ENCODE data around the gene GGT1.
"Not testable (repeated sequence)": the region's sequence is repeated elsewhere in the genome, so short reads cannot be mapped to it uniquely, and the experiment has no call there.

The GGT1 gene

DNA sequence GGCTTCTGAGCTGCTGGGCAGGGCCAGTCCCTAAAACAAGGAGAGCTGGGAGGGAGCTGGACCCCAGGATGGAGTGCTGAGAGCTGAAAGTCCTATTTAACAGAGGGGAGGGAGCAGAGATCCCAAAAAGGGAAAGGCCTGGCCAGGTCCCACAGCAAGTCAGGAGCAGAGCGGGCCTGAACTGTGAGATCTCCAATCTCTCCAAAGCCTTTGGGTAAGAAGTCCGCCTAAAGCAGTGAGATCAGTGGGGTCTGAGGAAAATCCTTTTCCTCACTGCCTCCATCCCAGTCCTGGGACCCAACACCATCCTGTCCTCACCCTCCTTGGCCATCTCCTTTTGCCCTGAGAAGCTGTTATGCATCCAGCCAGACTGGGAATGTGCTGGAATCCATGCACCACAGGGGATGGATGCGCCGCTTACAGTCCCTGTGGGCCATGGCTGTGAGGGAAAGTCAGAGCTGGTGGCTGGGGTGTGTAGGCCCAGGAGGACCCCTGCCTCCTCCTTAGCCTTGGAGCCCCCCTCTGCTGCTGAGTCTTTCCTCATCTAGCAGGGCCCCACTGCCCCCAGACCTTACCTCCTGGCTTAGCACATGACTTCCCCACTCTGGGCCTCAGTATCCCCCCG lies 18.7 kb upstream of the GGT1 start:
- no peak for DNase-seq

- DNase-seq: no peak
Observed at GRCh38 chr22:24584871-24585411, 18.1 kb upstream of the GGT1 start.

GRCh38 chr22:24585461-24585860 lies 17.5 kb upstream of the GGT1 start:
- no peak for DNase-seq

DNA sequence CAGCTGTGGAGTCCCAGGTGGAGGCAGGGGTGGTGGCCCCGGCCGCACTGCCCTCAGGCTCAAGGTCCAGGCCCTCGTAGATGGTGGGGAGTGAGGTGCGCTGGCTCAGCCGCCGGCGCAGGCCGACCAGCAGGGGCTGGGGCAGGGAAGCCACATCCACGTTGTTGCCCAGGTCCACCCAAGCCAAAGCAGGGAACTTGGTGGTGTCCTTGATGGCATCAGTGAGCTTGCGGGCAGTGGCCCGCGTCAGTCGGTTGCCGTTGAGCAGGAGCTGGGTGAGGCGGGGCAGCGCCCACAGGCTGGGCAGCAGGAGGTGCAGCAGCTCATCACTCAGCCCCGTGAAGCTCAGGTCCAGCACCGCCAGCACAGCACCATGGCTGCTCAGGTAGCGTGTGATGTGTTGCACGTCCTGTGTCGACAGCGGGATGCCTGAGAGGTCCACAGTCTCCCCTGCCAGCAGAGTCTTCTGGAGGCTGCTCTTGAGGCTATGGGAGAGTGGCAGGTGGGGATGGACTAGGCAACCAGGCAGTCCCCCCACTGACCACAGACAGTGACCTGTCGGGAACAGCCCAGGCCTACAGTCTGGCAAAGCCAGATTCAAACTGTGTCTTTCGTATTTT lies 17.0 kb upstream of the GGT1 start:
- DNase-seq: no peak

- DNase-seq: no peak
Observed at GRCh38 chr22:24587251-24587650, 15.7 kb upstream of the GGT1 start.

DNA sequence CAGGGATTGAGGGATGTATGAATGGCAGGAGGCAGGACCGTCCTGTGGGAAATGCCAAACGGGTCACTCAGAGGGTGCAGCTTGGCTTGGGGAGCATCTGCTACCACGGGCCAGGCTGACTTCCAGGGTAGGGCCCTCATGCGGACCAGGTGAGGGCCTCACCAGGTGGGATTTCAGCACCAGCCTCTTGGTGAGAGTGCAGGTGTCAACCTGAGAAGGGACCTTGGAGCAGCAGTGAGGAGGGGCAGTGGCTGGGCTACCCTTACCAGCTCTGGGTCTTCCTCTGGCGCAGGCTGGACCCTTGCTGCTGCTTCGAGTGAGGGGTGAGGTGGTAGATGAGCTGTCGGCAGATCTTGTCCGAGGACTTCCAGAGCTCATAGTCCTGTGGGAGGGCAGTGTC lies 15.0 kb upstream of the GGT1 start:
- DNase-seq: no peak

- no peak for DNase-seq
Observed at GRCh38 chr22:24588381-24588756, 14.6 kb upstream of the GGT1 start.

- no peak for DNase-seq
Observed at GRCh38 chr22:24588757-24589481, 14.1 kb upstream of the GGT1 start.

- DNase-seq: no peak
Observed at GRCh38 chr22:24589518-24590030, 13.4 kb upstream of the GGT1 start.

DNA sequence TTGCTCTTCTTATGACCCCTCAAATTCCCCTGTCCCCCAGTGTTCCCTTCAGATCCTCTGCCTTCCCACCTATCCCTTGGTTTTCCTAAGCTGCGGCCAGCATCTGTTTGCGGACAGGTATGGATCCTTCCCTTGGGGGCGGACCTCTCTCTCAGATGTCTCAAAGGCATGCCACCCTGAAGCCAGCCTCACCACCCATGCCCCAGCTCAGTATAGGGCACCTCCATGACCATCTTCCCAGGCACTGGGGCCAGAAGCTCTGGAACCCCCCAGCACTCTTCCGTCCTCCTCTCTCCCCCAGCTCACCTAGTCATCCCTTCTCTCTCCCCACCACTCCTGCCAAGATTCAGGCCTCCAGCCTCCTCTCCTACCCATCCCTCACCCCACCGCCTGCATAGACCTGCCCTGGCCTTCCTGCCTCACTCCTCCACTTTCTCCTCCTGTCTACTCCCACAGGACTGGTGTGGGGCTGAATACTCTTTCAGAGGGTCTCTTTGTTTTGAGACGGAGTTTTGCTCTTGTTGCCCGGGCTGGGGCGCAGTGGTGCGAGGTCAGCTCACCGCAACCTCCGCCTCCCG lies 12.3 kb upstream of the GGT1 start:
- no peak for DNase-seq

DNA sequence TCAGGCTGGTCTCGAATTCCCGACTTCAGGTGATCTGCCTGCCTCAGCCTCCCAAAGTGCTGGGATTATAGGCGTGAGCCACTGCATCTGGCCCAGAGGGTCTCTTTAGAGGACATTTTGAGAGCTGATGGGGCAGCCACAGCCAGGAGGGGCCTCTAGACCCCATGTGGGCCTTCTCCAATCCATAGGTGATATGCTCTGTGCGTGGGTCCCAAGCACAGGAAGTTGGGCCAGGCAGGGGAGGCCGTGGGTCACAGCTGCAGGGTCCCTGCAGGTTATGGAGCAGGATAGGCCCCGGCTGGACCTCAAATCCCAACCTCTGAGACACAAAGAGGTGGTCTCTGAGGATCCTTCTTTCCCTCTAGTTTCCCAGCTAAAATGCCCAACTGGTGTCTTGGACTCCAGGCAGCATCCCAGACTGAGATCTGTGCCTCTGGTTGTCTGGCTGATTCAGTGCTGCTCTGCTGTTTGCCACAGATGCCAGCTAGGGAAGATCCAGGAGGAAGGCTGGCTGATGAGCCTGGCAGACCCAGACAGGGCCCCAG lies 11.6 kb upstream of the GGT1 start:
- DNase-seq: no peak

DNA sequence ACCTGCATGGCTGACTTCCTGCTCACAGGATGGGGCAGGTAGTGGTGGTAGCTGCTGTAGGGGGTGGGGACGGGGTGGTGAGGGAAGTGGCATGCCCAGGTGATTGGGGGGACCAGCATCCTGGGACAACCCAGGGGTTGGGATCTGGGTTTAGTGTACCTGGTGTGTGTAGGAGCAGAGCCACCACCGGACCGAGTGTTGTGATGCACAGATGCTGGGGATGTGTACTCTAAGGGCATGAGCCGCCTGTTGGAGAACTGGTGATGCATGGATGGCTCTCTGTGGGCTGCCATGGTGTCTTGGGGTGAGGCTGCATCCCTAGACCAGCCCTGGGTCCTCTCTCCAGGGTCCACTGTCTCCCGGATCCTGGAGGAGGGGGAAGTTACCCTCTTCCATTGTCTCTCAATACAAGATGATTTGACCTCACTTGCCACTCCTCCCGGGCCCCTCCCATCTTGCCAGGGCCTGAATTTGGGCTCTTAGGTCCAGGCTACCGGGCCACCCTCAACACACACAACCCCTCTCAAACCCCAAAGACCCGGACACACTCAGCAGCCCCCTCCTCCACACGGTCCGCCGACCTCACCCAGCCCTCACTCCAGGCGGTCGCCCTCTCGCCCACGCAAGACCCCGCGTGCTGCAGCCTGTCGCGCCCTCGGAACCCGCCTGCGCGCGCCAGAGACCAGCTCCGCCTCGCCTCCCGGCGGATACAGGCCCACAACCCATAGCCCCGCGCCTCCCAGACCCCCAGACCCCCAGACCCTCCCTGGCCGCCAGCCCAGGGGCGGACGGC lies 10.7 kb upstream of the GGT1 start:
- DNase-seq: peak; percentile 48

DNA sequence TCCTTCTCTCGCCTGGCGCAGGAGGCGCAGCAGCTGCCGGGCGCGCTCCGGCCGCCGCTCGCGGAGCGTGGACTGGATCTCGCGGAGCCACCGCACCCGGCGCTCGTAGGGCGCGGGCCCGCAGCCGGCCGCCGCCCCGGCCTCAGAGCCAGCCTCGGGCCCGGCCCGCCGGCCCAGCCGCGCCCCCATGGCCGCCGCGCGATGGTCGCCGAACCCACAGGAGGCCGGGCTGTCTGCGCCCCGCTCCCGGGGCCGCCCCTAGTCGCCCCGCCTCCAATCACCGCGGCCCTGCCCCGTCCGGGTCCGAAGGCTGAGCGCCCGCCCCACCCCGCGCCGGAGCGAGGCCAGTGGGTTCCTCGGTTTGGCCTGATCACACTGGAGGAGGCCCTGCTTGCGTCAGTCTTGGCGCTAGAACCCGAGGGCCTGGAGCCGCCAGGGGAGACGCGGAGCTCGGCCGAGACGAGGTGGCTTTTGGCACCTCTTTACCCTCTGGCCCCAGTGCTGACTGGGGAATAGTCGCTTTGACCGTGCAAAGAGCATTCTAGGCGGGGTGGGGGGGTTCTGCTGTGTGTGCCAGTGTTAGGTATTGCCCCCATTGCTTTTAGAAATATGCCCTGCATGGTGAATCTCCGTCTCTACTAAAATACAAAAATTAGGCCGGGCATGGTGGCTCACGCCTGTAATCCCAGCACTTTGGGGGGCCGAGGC lies 10.0 kb upstream of the GGT1 start, which contains the start of gene LRRC75B:
Gene LRRC75B (minus strand): TSS at position 223 of the 708 bp plus-strand sequence. CDS start 34 bp downstream, at position 189.
- peak; percentile 97 for DNase-seq

DNA sequence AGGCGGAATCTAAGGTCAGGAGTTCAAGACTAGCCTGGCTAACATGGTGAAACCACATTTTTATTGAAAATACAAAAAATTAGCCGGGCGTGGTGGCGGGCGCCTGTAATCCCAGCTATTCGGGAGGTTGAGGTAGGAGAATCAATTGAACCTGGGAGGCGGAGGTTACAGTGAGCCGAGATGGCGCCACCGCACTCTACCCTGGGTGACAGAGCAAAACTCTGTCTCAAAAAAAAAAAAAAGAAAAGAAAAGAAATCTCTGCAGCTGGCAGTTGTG lies 9.5 kb upstream of the GGT1 start:
- DNase-seq: not testable (repeated sequence)

- DNase-seq: peak; percentile 58
Observed at GRCh38 chr22:24593836-24594568, 9.0 kb upstream of the GGT1 start.

- no peak for DNase-seq
Observed at GRCh38 chr22:24594569-24595120, 8.3 kb upstream of the GGT1 start.

DNA sequence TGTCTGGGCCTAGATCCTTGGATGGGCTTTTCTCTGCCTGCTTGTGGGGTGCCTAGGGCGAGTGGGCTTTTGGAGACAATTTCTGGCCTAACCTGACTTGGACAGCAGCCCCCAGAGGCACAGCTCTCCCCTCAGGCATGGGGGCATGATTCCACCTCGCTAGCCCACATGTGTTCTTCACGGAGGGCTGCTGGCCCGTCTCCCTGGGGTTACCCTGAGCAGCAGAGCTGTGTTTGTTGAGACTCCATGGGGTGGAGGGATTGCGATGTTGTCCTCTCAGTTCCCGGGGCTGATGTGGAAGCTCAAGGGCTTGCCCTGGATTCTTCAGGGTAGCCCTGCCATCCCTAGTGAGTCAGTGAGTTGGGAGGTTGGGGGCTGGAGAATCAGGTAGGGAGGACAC lies 7.8 kb upstream of the GGT1 start:
- no peak for DNase-seq

DNA sequence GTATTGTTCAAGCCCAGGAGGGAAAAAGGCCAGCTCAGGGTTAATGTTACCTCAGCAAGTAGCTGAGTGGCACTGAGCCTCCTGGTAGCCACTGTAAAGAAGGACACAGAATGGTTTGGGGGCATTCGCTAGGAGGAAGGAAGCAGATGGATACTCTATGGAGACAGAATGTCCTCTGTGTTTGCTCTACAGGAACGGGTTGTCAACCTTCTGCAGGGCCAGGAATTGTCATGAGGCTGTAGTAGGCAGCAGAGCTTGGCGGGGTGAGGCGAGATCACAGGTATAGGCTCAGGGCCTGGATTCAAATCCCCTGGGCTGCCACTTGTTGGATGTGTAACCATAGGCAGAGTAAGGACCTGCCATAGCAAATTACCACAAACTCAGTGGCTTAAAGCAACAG lies 7.1 kb upstream of the GGT1 start:
- DNase-seq: peak; percentile 35

- DNase-seq: peak; percentile 22
Observed at GRCh38 chr22:24597076-24597475, 5.9 kb upstream of the GGT1 start.

GRCh38 chr22:24599514-24599913 lies 3.5 kb upstream of the GGT1 start:
- no peak for DNase-seq
